HepG2 (cell line): Measurements from ENCODE around the gene PDGFRA. TPM values are rescaled to one million over a fixed set of nuclear protein-coding genes. Genes with fewer than 3 reads are reported as not detected.

ENCODE experiments used
- BRD4 ChIP-seq: sonication (generic); formaldehyde crosslinking; IDR thresholded peaks from 2 replicates; pipeline ENCODE4 v1.4.0; 2020; ENCODE audit warnings: missing genetic modification reagents
- CREB1 ChIP-seq, 2 experiments: fragments of 450-650 bp in 1 of 2; IDR thresholded peaks; 2 replicates each; pipeline ENCODE4 v1.6.1; 2016 to 2017; ENCODE audit warnings: control low read depth in 1 of 2, mild to moderate bottlenecking in 1 of 2, missing compliant biosample characterization in 1 of 2, missing genetic modification characterization in 1 of 2
- EHMT2 ChIP-seq: fragments of 200-600 bp; sonication (generic); IDR thresholded peaks from 2 replicates; pipeline ENCODE4 v1.7.0; 2017; ENCODE audit warnings: antibody characterized with exemption, low read depth, low read length, borderline replicate concordance
- GATAD1 ChIP-seq: IDR thresholded peaks from 2 replicates; pipeline ENCODE4 v1.6.1; 2016; ENCODE audit warnings: missing genetic modification reagents, missing compliant biosample characterization
- HDAC6 ChIP-seq: fragments of 200-600 bp; sonication (generic); IDR thresholded peaks from 2 replicates; pipeline ENCODE4 v1.7.0; 2017; ENCODE audit warnings: mild to moderate bottlenecking, antibody characterized with exemption, low read length, low read depth
- KLF13 ChIP-seq: sonication (generic); formaldehyde crosslinking; IDR thresholded peaks from 2 replicates; pipeline ENCODE4 v1.4.0; 2020; ENCODE audit warnings: mild to moderate bottlenecking, missing genetic modification reagents
- NR2C2 ChIP-seq: sonication (generic); formaldehyde crosslinking; IDR thresholded peaks from 2 replicates; pipeline ENCODE4 v1.4.0; 2020; ENCODE audit warnings: missing genetic modification reagents, mild to moderate bottlenecking, moderate library complexity, borderline replicate concordance
- RBM39 ChIP-seq: fragments of 200-400 bp; formaldehyde crosslinking; IDR thresholded peaks from one replicate; pipeline ENCODE4 v1.6.1; 2018; ENCODE audit warnings: antibody characterized with exemption, mild to moderate bottlenecking, low read depth, low read length; ENCODE audit not compliant: poor library complexity, severe bottlenecking
- SKI ChIP-seq: fragments of 450-650 bp; IDR thresholded peaks from one replicate; pipeline ENCODE4 v1.6.1; 2018; ENCODE audit warnings: mild to moderate bottlenecking; ENCODE audit not compliant: partially characterized antibody
- STAG1 ChIP-seq: sonication (generic); formaldehyde crosslinking; IDR thresholded peaks from 2 replicates; pipeline ENCODE4 v1.4.0; 2020; ENCODE audit warnings: missing genetic modification reagents
- STAT5B ChIP-seq: sonication (generic); formaldehyde crosslinking; IDR thresholded peaks from 2 replicates; pipeline ENCODE4 v1.4.0; 2020; ENCODE audit warnings: missing genetic modification reagents
- STAT6 ChIP-seq: sonication (generic); formaldehyde crosslinking; IDR thresholded peaks from 2 replicates; pipeline ENCODE4 v1.4.0; 2020; ENCODE audit warnings: missing genetic modification reagents, mild to moderate bottlenecking, borderline replicate concordance
- TCF7 ChIP-seq: sonication (generic); IDR thresholded peaks from 2 replicates; pipeline ENCODE4 v1.6.1; 2016; ENCODE audit warnings: antibody characterized with exemption, low read depth
- ZBTB7B ChIP-seq: sonication (generic); formaldehyde crosslinking; IDR thresholded peaks from 2 replicates; pipeline ENCODE4 v1.4.0; 2020; ENCODE audit warnings: missing genetic modification reagents
- ZKSCAN8 ChIP-seq: IDR thresholded peaks from 2 replicates; pipeline ENCODE4 v1.6.1; 2016; ENCODE audit warnings: borderline replicate concordance, missing genetic modification reagents, missing compliant biosample characterization
- ZMYM2 ChIP-seq: sonication (generic); formaldehyde crosslinking; IDR thresholded peaks from 2 replicates; pipeline ENCODE4 v1.8.0; 2022; ENCODE audit warnings: mild to moderate bottlenecking, missing genetic modification reagents
- ZMYM3 ChIP-seq: sonication (generic); formaldehyde crosslinking; IDR thresholded peaks from 2 replicates; pipeline ENCODE4 v1.5.1; 2020; ENCODE audit warnings: mild to moderate bottlenecking, missing genetic modification reagents
- ZNF234 ChIP-seq: sonication (generic); formaldehyde crosslinking; conservative IDR thresholded peaks from 2 replicates; pipeline ENCODE4 v1.5.1; 2020; ENCODE audit warnings: mild to moderate bottlenecking, missing genetic modification reagents
- ZNF512 ChIP-seq: sonication (generic); formaldehyde crosslinking; IDR thresholded peaks from 2 replicates; pipeline ENCODE4 v1.4.0; 2020; ENCODE audit warnings: mild to moderate bottlenecking, missing genetic modification reagents
- ZNF543 ChIP-seq: sonication (generic); formaldehyde crosslinking; IDR thresholded peaks from 2 replicates; pipeline ENCODE4 v1.4.0; 2020; ENCODE audit warnings: mild to moderate bottlenecking, missing genetic modification reagents
- ZNF800 ChIP-seq: sonication (generic); formaldehyde crosslinking; IDR thresholded peaks from 2 replicates; pipeline ENCODE4 v1.4.0; 2020; ENCODE audit warnings: missing genetic modification reagents
- polyA plus RNA-seq, 8 experiments: library from polyadenylated mRNA; depleted of rRNA in 3 of 8; stranded (reverse) in 7 of 8; unstranded in 1 of 8; fragments of >200 nt; fragmentation: Illumina TruSeq in 4 of 8; extraction: Trizol in 4 of 8; gene quantifications; 2 replicates each; pipeline versions ENCODE4 v1.2.1 to v1.2.3, GENCODE V29; 2011 to 2016; ENCODE audit warnings: low read depth in 4 of 8, missing spikeins in 1 of 8, mixed read lengths in 1 of 8; ENCODE audit not compliant: insufficient read depth in 1 of 8
- total RNA-seq, 5 experiments: library from RNA; depleted of rRNA; stranded (reverse); fragments of >200 nt; fragmentation: Illumina TruSeq; extraction: Trizol; gene quantifications; 2 replicates each; pipeline ENCODE4 v1.2.3, GENCODE V29; 2016; ENCODE audit warnings: low read depth in 1 of 5

Gene PDGFRA
- total and polyA plus RNA-seq, 2 of the 13 experiments (the other 11 are each of a cell fraction or from before 2014, with no cell fraction given): 0.04 TPM; not detected in 1

- TF ChIP-seq NR2C2 (no peak), ZNF543 (peak; percentile 93), ZNF512 (CRISPR knock-in tag) (no peak), HDAC6 (no peak), ZNF800 (CRISPR knock-in tag) (peak; percentile 100), RBM39 (no peak), BRD4 (no peak), CREB1 (IDR thresholded peaks at IDR 0.05) (no peak), CREB1 (CRISPR knock-in tag; IDR thresholded peaks at IDR 0.05) (no peak), STAT6 (CRISPR knock-in tag) (no peak), GATAD1 (CRISPR knock-in tag) (no peak), ZNF234 (CRISPR knock-in tag) (no peak), SKI (peak; percentile 49), KLF13 (CRISPR knock-in tag) (no peak), TCF7 (no peak), STAG1 (CRISPR knock-in tag) (peak; percentile 96), ZMYM3 (CRISPR knock-in tag) (no peak; the same call in 1 of the 2 replicates), ZBTB7B (CRISPR knock-in tag) (no peak; the same call in 1 of the 2 replicates), EHMT2 (no peak), STAT5B (CRISPR knock-in tag) (no peak), ZKSCAN8 (no peak), ZMYM2 (CRISPR knock-in tag) (no peak)
These were observed 4.2 kb downstream of the PDGFRA start (continued) for GRCh38 chr4:54233277-54233696.
